IPS-20b (cell line): ENCODE results near the gene EEF2KMT.

Experiments used
- H3K27ac ChIP-seq: one replicate; pipeline ENCODE4 v1.5.1; 2013; ENCODE audit warnings: low read length
- H3K27me3 ChIP-seq: 2 replicates; pipeline ENCODE4 v1.6.1; 2013; ENCODE audit warnings: mild to moderate bottlenecking, low read length, inconsistent platforms; ENCODE audit not compliant: insufficient read depth
- H3K36me3 ChIP-seq: 2 replicates; pipeline ENCODE4 v1.6.1; 2013; ENCODE audit warnings: low read depth, mild to moderate bottlenecking, inconsistent platforms, low read length, moderate library complexity; ENCODE audit not compliant: insufficient read depth
- H3K4me1 ChIP-seq: 2 replicates; pipeline ENCODE4 v1.6.1; 2013; ENCODE audit warnings: mild to moderate bottlenecking, control low read depth, inconsistent platforms, low read length, moderate library complexity; ENCODE audit not compliant: insufficient read depth
- H3K4me3 ChIP-seq: 2 replicates; pipeline ENCODE4 v1.5.1; 2013; ENCODE audit warnings: mild to moderate bottlenecking, low read length, inconsistent platforms
- H3K9ac ChIP-seq: 2 replicates; pipeline ENCODE4 v1.6.1; 2013; ENCODE audit warnings: low read depth, mild to moderate bottlenecking, inconsistent platforms, low read length, moderate library complexity
- H3K9me3 ChIP-seq: 2 replicates; pipeline ENCODE4 v1.6.1; 2013; ENCODE audit warnings: mild to moderate bottlenecking, low read depth, low read length, inconsistent platforms; ENCODE audit not compliant: insufficient read depth

EEF2KMT gene

DNA sequence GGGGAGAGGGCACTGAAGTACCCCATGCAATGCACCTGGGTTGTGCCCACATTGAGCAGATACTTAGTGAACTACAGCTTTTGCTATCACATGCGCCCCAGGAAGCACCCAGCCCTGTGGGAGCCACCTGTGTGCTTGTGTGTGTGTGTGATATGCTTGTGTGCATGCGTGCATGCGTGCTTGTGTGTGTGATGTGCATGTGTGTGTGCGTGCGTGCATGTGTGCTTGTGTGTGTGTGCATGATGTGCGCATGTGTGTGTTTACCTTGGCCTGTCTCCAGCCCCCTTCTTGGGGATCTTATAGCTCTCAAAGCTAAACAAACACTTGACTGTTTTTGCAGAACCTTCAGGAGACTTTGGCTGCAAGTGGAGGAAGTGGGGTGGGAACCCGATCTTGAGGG lies 32.7 kb downstream of the EEF2KMT start:
- H3K27ac ChIP-seq: no peak overlapping the region
- no peak overlapping the region for H3K9ac ChIP-seq
- H3K36me3 ChIP-seq: no peaks in the 10 kb centered on the region
- H3K27me3 ChIP-seq: no peaks in the 10 kb centered on the region
- peaks cover 5% of the 10 kb centered on the region; the same call in 1 of the 2 replicates for H3K4me1 ChIP-seq
- H3K4me3 ChIP-seq: no peak overlapping the region
- no peaks in the 10 kb centered on the region for H3K9me3 ChIP-seq

DNA sequence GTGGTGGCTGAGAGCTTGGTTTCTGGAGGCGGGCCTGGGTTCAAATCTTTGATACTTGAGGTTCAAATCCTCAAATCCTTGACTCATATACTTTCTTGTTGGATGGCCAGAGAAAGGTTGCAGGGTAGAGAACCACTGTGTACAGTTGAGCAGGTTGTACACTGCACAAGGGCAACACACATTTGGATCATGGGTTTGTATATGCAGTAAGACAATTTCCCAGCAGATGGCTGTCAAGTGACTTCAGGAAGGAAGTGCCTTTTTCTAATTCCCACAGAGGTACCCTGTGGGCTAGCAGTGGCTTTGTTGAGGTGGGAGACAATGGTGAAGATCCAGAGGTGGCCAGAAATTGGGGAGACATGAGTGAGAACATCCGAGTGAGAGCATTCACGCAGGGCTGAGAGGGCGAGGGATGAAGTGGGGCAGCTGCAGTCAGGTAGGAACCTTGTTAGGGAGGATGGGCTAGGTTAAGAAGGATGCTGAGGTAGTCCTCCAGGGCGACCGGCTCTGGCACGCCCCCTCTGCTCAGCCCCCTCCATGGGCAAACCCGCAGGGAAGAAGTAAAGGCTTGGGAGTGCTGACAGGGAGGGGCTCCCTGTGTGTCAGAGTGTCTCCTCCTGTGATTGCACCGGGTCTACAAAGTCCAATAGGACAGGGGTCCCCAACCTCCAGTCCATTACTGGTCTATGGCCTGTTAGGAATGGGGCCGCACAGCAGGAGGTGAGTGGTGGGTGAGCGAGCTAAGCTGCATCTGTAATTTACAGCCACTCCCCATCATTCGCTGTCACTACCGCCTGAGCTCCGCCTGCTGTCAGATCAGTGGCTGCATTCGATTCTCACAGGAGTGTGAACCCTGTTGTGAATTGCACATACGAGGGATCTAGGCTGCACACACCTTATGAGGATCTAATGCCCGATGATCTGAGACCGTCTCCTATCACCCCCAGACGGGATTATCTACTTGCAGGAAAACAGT lies 34.5 kb downstream of the EEF2KMT start:
- H3K4me3 ChIP-seq: no peak overlapping the region
- peaks cover 8% of the 10 kb centered on the region; the same call in 1 of the 2 replicates for H3K4me1 ChIP-seq
- H3K27ac ChIP-seq: no peak overlapping the region
- no peak overlapping the region for H3K9ac ChIP-seq
- H3K27me3 ChIP-seq: no peaks in the 10 kb centered on the region
- H3K36me3 ChIP-seq: no peaks in the 10 kb centered on the region
- no peaks in the 10 kb centered on the region for H3K9me3 ChIP-seq

DNA sequence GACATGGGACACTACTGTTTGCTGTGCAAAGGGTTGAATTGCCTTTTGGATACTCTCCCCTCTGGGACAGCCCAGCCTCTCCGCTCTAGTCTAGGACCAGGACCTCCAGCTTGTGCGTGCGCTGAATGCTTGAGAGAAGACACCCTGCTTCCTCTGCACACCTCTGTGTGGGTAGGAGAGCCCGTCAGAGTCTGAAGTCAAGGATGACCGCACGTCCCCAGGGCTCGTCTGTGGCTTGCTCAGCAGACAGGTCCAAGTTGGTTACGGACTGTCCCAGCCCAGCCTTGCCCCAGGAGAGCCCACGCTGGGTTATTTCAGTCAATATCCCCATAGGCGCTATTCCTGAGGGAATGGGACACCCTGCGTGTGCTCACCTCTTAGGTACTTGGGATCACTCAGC lies 35.5 kb downstream of the EEF2KMT start:
- peaks cover 8% of the 10 kb centered on the region; the same call in 1 of the 2 replicates for H3K4me1 ChIP-seq
- H3K27ac ChIP-seq: no peak overlapping the region
- no peaks in the 10 kb centered on the region for H3K36me3 ChIP-seq
- no peaks in the 10 kb centered on the region for H3K27me3 ChIP-seq
- no peak overlapping the region for H3K9ac ChIP-seq
- H3K9me3 ChIP-seq: no peaks in the 10 kb centered on the region
- no peak overlapping the region for H3K4me3 ChIP-seq

DNA sequence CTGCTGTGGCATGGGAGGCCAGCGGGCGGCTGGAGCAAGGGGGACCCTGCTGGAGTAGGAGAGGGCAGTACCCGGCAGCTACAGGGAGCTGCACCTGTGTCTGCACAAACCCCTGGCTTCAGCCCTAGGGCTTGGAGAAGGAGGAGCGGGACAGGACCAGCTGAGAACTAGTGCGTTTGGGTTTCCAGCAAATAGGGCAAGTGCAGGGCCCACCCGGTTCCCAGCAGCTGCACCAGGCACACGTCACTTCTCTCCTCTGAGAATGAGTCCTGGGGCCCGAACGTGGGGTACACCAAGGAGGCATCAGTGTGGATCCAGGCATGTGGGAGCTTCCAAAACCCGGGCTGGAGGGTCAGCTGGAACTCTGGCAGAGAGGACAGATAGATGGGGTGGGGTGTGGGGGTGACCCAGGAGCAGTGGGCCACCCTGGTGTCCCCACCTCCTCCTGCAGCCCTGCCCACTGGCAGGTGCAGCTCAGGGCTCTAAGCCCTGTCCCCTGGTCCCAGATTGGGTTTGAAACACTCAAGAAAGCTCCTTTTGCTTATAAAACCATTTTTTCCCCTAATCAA lies 37.4 kb downstream of the EEF2KMT start:
- Histone ChIP-seq H3K4me1 (peaks cover 8% of the 10 kb centered on the region; the same call in 1 of the 2 replicates), H3K4me3 (no peak overlapping the region), H3K27ac (no peak overlapping the region), H3K9ac (no peak overlapping the region; the same call in 1 of the 2 replicates), H3K27me3 (no peaks in the 10 kb centered on the region), H3K9me3 (no peaks in the 10 kb centered on the region), H3K36me3 (no peaks in the 10 kb centered on the region)

DNA sequence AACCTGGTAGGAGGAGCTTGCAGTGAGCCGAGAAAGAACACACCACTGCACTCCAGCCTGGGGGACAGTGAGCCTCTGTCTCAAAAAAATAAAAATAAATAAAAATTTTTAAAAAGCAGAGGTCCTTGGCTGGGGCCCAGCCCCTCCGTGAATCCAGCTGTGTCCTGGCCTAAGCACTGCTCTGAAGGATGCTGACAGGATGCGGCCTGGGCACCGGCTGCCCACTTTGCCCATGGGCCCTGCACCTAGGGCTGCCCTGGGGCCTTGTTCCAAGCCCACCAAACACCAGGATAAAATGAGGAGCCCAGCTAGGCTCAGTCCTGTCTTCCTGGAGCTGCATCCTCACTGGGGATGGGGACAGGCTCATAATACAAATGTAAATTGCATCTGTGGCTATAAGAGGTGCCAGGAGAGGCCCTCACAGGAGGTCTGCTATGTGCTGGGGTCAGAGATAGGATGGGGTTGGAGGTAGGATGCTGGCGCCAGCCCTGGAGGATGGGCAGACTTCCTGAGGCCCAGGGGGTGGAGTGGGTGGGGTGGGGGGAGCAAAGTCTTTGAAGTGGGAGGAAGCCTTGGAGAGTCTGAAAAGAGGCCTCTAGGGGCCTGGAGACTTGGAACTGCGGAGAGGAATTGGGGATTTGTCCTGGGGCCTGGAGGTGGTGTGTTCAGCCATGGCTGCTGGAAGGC lies 38.1 kb downstream of the EEF2KMT start:
- Histone ChIP-seq H3K4me3 (no peak overlapping the region), H3K4me1 (peaks cover 8% of the 10 kb centered on the region; the same call in 1 of the 2 replicates), H3K9ac (no peak overlapping the region; the same call in 1 of the 2 replicates), H3K9me3 (no peaks in the 10 kb centered on the region), H3K36me3 (no peaks in the 10 kb centered on the region), H3K27ac (no peak overlapping the region), H3K27me3 (no peaks in the 10 kb centered on the region)

DNA sequence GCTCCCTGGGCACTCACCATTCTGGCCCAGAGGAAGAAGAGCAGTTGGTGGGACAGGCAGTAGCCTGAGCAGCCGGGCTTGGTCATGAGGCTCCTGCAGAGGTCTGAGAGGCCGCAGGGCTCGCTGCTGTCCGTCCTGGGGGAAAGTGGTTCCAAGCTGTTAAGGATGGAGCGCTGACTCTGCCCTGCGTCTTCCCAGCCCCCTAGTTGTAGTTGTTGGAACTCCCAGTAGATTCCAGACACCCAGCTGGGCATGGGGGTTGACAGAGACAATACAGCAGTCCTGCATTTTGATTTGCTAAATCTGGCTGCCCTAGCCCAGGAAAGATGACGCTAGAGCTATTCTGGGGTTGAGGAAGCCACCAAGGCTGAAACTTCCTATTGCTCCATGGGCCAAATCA lies 39.1 kb downstream of the EEF2KMT start:
- Histone ChIP-seq H3K4me1 (peaks cover 8% of the 10 kb centered on the region; the same call in 1 of the 2 replicates), H3K9ac (peak overlapping the region; percentile 61; the same call in 1 of the 2 replicates), H3K27ac (peak overlapping the region; percentile 77)

DNA sequence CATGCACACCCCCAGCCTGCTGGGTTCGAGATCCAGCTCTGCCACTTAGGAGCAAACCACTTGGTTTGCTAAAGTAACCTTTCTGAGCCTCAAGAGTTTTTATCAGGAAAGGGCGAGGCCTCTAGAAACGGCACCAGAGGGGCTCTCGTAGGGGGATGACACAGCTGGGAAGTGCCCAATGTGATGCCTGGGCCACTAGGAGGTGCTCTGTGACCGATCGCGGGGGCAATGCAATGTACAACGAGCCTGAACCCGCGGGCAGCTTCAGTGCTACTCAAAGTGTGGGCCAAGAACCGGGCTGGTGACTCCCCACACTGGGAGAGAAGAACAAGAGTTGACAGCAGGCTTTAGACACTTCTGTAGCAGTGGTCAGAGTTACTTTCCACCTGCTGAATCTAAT lies 41.2 kb downstream of the EEF2KMT start:
- Histone ChIP-seq H3K9me3 (no peaks in the 10 kb centered on the region), H3K9ac (no peak overlapping the region), H3K4me3 (no peak overlapping the region), H3K27ac (no peak overlapping the region), H3K27me3 (no peaks in the 10 kb centered on the region), H3K36me3 (no peaks in the 10 kb centered on the region), H3K4me1 (peaks cover 8% of the 10 kb centered on the region; the same call in 1 of the 2 replicates)

More for the DNA sequence above, 39.1 kb downstream of the EEF2KMT start:
- no peaks in the 10 kb centered on the region for H3K27me3 ChIP-seq
- no peaks in the 10 kb centered on the region for H3K9me3 ChIP-seq
- no peak overlapping the region; the same call in 1 of the 2 replicates for H3K4me3 ChIP-seq
- H3K36me3 ChIP-seq: no peaks in the 10 kb centered on the region

DNA sequence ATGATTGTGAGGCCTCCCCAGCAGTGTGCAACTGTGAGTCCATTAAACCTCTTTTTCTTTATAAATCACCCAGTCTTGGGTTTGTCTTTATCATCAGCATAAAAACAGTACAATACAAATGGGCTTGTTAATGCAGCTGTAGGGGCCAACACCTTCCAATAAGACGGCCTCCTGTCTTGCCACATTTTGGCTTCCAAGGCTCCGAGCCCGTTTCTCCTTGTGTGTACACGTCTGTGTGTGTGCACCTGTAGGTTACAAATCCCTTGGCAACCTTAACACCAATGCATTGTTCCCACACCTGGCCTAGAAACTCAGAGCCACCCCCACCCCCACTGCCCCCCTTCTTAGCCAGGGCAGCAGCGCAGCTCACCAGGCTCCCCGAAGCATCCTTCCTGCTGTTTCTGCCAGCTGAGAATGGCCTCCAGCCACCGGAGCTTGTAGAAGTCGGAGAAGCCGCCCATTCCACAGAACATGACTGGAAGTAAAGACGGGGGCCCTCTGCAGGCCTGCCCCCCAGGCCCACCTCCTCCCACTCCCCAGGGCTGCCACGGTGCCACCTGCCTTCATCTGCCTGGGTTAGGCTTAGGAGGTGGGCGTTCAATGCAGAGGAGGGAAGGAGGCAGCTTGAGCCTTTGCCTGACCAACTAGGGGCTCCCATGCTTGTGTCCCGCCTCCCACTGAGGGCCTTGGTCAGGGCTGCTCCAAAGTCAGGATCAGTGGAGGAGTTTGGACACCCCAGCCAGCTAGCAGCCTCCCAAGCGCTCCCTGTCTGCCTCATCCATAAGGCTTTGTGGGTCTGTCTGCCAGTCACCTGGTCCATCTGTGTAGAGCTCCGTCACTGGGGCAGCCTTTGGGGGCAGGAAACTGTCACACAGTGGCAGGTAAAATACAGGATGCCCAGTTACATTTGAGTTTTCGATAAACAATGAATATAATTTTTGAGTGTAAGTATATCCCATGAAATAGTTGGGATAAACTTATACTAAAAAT lies 42.4 kb downstream of the EEF2KMT start:
- Histone ChIP-seq H3K27me3 (no peaks in the 10 kb centered on the region), H3K36me3 (no peaks in the 10 kb centered on the region), H3K9me3 (no peaks in the 10 kb centered on the region), H3K9ac (no peak overlapping the region; the same call in 1 of the 2 replicates), H3K4me1 (peaks cover 6% of the 10 kb centered on the region; the same call in 1 of the 2 replicates), H3K27ac (no peak overlapping the region), H3K4me3 (no peak overlapping the region)

DNA sequence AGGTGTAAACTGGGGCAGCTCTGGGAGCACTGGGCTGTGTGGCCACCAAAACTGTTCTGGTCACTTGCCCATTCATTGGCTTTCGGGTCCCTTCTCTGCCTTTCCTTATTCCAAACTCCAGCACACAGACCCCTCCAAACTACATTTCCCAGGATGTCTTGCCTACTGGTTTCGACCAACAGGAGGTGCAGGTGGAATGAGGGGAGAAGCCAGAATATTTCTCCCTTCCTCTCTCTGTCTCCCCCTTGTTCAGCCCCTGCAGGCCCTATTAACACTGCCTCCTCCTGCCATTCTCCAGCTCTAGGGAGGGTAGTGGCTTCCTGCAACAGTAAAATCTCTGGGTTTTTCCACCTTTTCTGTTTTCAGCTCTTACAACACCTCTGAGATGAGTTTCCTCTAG lies 50.7 kb downstream of the EEF2KMT start:
- Histone ChIP-seq H3K27ac (no peak overlapping the region), H3K9ac (no peak overlapping the region), H3K27me3 (no peaks in the 10 kb centered on the region), H3K36me3 (no peaks in the 10 kb centered on the region), H3K4me3 (no peak overlapping the region), H3K4me1 (no peaks in the 10 kb centered on the region), H3K9me3 (no peaks in the 10 kb centered on the region)

DNA sequence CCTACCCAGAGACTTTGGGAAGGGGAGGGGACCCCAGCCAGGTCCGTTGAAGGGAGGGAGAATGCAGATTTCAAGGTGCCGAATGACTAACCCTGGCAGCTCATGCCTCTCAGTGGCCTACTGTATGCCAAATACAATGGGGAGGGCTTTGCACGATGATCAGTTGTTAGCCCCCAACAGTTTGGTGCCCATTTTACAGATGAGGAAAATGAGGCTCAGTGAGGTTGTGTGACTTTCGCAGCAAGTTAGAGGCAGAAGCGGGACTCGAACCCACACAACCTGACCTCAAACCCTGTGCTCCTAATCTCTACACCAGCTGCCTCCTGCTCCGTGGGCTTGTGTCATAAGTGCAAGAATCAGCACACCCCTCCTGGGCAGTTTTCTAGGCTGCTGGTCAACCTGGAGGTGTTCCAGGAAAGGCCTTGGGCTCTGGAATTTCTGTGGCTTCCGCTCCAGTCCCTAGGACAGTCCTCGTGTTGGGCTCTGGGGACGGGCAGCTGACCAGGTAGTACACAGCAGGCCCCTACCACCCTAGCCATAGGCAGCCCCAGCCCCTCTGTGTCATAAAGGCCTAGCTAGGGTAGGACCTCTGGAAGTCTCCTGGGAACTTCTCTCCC lies 52.0 kb downstream of the EEF2KMT start:
- Histone ChIP-seq H3K27me3 (no peaks in the 10 kb centered on the region), H3K9ac (no peak overlapping the region), H3K9me3 (no peaks in the 10 kb centered on the region), H3K27ac (no peak overlapping the region), H3K4me1 (no peaks in the 10 kb centered on the region), H3K4me3 (no peak overlapping the region), H3K36me3 (no peaks in the 10 kb centered on the region)
